Measurements from ENCODE around the gene PLEKHG1.

DNA sequence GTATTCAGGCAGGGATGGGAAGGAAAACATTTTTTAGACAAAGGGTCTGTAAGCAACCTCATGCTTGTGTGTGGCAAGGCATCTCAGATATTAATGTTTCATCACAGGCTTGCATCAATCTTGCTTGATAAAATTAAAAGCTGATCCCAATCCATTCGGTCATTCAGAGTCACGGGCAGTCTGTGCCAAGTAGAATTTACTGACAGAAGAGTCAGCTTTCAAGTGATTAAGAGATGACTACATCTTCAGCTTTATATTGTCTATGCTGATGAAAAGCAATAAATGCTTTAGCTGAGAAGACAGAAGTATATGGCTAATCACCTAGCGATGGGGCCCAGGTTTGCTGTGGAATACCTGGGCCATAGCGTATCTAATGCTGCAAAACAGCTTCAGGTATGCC lies 3.5 kb downstream of the PLEKHG1 start:
- TF ChIP-seq SMC3 (IDR thresholded peaks at IDR 0.05; ENCODE audit: low read length) = no peak
- TF ChIP-seq NCOA5 (CRISPR knock-in tag; IDR thresholded peaks at IDR 0.05) = no peak
- no peak for TF ChIP-seq ZNF143 (CRISPR knock-in tag; IDR thresholded peaks at IDR 0.05)
- TF ChIP-seq TBP (CRISPR knock-in tag; IDR thresholded peaks at IDR 0.05) = no peak
- TF ChIP-seq NFE2L2 (IDR thresholded peaks at IDR 0.05; ENCODE audit: low read length) = no peak

Measured in HepG2 (cell line).